Neural progenitor cell (in vitro differentiated cells): ENCODE data around the gene ELAC2. TPM values are rescaled to one million over a fixed set of nuclear protein-coding genes. Genes with fewer than 3 reads are reported as not detected.
A peak's percentile ranks its signal among the peaks of the same experiment; 100 is the strongest.
"Not testable (repeated sequence)": the region's sequence is repeated elsewhere in the genome, so short reads cannot be mapped to it uniquely, and the experiment has no call there.

ENCODE experiments used
- DNase-seq: peaks from one replicate; pipeline ENCODE4 v3.0.0-alpha.2; 2016; ENCODE audit warnings: low spot score
- H2AFZ ChIP-seq: fragments of 200-600 bp; sonication (generic); replicated peaks from 2 replicates; pipeline ENCODE4 v1.6.1; 2016; ENCODE audit warnings: antibody characterized with exemption
- H3F3A ChIP-seq: fragments of 200-600 bp; sonication (generic); 2 replicates; pipeline ENCODE4 v1.6.1; 2016; ENCODE audit warnings: antibody characterized with exemption, low read depth
- H3K27ac ChIP-seq: fragments of 200-600 bp; sonication (generic); 2 replicates; pipeline ENCODE4 v1.5.1; 2016; ENCODE audit warnings: mild to moderate bottlenecking
- H3K27me3 ChIP-seq: fragments of 200-600 bp; sonication (generic); 2 replicates; pipeline ENCODE4 v1.6.1; 2016; ENCODE audit warnings: mild to moderate bottlenecking, moderate library complexity
- H3K36me3 ChIP-seq: fragments of 200-600 bp; sonication (generic); 2 replicates; pipeline ENCODE4 v1.5.1; 2016
- H3K4me1 ChIP-seq: fragments of 200-600 bp; sonication (generic); 2 replicates; pipeline ENCODE4 v1.6.1; 2016; ENCODE audit warnings: mixed run types
- H3K4me2 ChIP-seq: fragments of 200-600 bp; sonication (generic); 2 replicates; pipeline ENCODE4 v1.6.1; 2016
- H3K4me3 ChIP-seq: fragments of 200-600 bp; sonication (generic); 2 replicates; pipeline ENCODE4 v1.5.1; 2016
- H3K79me2 ChIP-seq: fragments of 200-600 bp; sonication (generic); 2 replicates; pipeline ENCODE4 v1.6.1; 2016; ENCODE audit warnings: low read depth
- H3K9ac ChIP-seq: fragments of 200-600 bp; sonication (generic); 2 replicates; pipeline ENCODE4 v1.6.1; 2016
- H3K9me3 ChIP-seq: fragments of 200-600 bp; sonication (generic); 2 replicates; pipeline ENCODE4 v1.5.1; 2016; ENCODE audit warnings: low read depth
- H4K20me1 ChIP-seq: fragments of 200-600 bp; sonication (generic); 2 replicates; pipeline ENCODE4 v1.6.1; 2016; ENCODE audit warnings: low read depth
- H3K27ac Mint-ChIP-seq: 3 replicates; pipeline ENCODE4 v1.8.0; 2021; ENCODE audit warnings: mixed read lengths
- H3K27me3 Mint-ChIP-seq: 2 replicates; pipeline ENCODE4 v1.8.0; 2022; ENCODE audit warnings: low read depth, mild to moderate bottlenecking, inconsistent platforms, moderate library complexity, mixed read lengths; ENCODE audit not compliant: insufficient read depth
- H3K36me3 Mint-ChIP-seq: 3 replicates; pipeline ENCODE4 v1.8.0; 2021; ENCODE audit warnings: mixed read lengths
- H3K4me1 Mint-ChIP-seq: 3 replicates; pipeline ENCODE4 v1.8.0; 2021; ENCODE audit warnings: mixed read lengths
- H3K4me3 Mint-ChIP-seq: 3 replicates; pipeline ENCODE4 v1.8.0; 2021; ENCODE audit warnings: mild to moderate bottlenecking, moderate library complexity, mixed read lengths
- H3K9me3 Mint-ChIP-seq: 3 replicates; pipeline ENCODE4 v1.8.0; 2020; ENCODE audit warnings: mixed read lengths
- CTCF ChIP-seq: fragments of 200-600 bp; sonication (generic); IDR thresholded peaks from 2 replicates; pipeline ENCODE4 v1.5.1; 2017; ENCODE audit warnings: antibody characterized with exemption, mild to moderate bottlenecking
- EZH2 ChIP-seq: fragments of 200-600 bp; sonication (generic); IDR thresholded peaks from 2 replicates; pipeline ENCODE4 v1.6.1; 2017; ENCODE audit warnings: antibody characterized with exemption, mild to moderate bottlenecking, moderate library complexity
- EZH2phosphoT487 ChIP-seq: fragments of 200-600 bp; sonication (generic); IDR thresholded peaks from 2 replicates; pipeline ENCODE4 v1.6.1; 2017; ENCODE audit warnings: antibody characterized with exemption
- total RNA-seq: library from RNA; depleted of rRNA; stranded (reverse); fragments of >200 nt; gene quantifications from 2 replicates; pipeline ENCODE4 v1.2.3, GENCODE V29; 2015; ENCODE audit warnings: low replicate concordance

The ELAC2 gene
- total RNA-seq, 1 donor from 2014 or later = 70.5 TPM

GRCh38 chr17:12979246-12979645 is 38.6 kb downstream of the ELAC2 start:
- Histone ChIP-seq H3K9ac (no peak overlapping the region), H3K27ac (no peak overlapping the region), H3K36me3 (no peaks in the 10 kb centered on the region), H3K27me3 (peaks cover 5% of the 10 kb centered on the region), H3K4me2 (no peak overlapping the region), H3K79me2 (no peaks in the 10 kb centered on the region), H4K20me1 (no peaks in the 10 kb centered on the region), H3K4me1 (peaks cover 7% of the 10 kb centered on the region), H3F3A (peaks cover 8% of the 10 kb centered on the region), H3K4me3 (no peak overlapping the region), H2AFZ (no peak overlapping the region), H3K9me3 (no peaks in the 10 kb centered on the region)
- Mint-ChIP-seq H3K9me3 (no peaks in the 10 kb centered on the region), H3K4me1 (peaks cover 3% of the 10 kb centered on the region), H3K27ac (peak overlapping the region; percentile 37), H3K36me3 (peaks cover 3% of the 10 kb centered on the region), H3K27me3 (peaks cover 7% of the 10 kb centered on the region), H3K4me3 (no peak overlapping the region)
- TF ChIP-seq EZH2 (no peak), EZH2phosphoT487 (no peak), CTCF (no peak)
- no peak for DNase-seq

- H3F3A ChIP-seq, H3K4me3 ChIP-seq, H3K4me3 Mint-ChIP-seq, H3K36me3 ChIP-seq, H3K27me3 Mint-ChIP-seq, H2AFZ ChIP-seq, H3K27me3 ChIP-seq, H3K4me1 Mint-ChIP-seq, DNase-seq, H3K36me3 Mint-ChIP-seq, H3K9me3 Mint-ChIP-seq, H3K27ac Mint-ChIP-seq, H3K79me2 ChIP-seq, H3K9me3 ChIP-seq, H3K27ac ChIP-seq, H3K9ac ChIP-seq, H4K20me1 ChIP-seq, H3K4me2 ChIP-seq: not testable (repeated sequence)
- H3K4me1 ChIP-seq = peaks cover 10% of the 10 kb centered on the region
Observed at GRCh38 chr17:12978787-12979186, 39.0 kb downstream of the ELAC2 start.

DNA sequence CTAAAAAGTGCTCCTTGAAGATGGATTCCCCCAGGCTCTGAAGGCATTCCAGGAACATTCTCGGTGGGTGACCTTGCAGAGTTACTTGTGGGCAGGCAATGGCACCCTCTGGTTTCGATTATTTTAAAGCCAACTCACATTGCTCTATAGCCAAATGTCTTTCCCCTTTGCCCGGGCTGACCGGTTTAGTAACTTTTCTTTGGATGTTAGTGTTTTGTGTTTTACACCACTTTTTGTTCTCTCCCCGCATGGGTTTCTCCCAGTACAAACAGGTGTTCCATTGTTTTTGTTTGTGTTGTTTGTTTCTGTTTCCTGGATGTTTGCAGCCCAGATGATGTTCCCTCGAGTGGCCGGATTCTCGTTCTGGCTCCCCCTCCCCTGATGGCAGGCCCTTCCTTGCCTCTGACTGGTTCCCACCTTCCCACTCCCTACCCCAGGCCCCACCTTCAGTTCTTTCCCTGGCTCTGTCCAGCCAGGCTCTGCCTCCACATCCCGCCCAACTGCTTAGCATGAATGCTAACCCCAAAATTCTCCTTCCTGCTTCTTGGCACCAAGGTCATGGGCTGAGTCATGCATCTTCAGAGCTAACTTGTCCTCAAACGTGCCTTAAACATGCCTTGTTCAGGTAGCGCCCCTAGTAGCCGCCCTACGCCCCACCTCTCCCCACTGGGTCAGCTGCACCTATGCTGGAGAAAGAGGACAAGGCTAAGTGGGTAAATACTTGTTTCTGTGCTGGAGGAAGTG is 40.6 kb downstream of the ELAC2 start:
- H3K27me3 ChIP-seq = peaks cover 15% of the 10 kb centered on the region
- peaks cover 16% of the 10 kb centered on the region for H3K4me1 ChIP-seq
- H3K9me3 ChIP-seq = no peaks in the 10 kb centered on the region
- DNase-seq = peak; percentile 36
- peaks cover 3% of the 10 kb centered on the region for H4K20me1 ChIP-seq
- no peaks in the 10 kb centered on the region for H3K36me3 Mint-ChIP-seq
- H3K27me3 Mint-ChIP-seq = peaks cover 5% of the 10 kb centered on the region
- no peaks in the 10 kb centered on the region for H3K79me2 ChIP-seq
- no peaks in the 10 kb centered on the region for H3K36me3 ChIP-seq
- H3K27ac Mint-ChIP-seq = no peak overlapping the region
- H3F3A ChIP-seq = peaks cover 8% of the 10 kb centered on the region
- no peak for TF ChIP-seq EZH2
- TF ChIP-seq EZH2phosphoT487 = no peak
- TF ChIP-seq CTCF = no peak
- H3K9ac ChIP-seq = no peak overlapping the region
- H3K9me3 Mint-ChIP-seq = no peaks in the 10 kb centered on the region
- H3K27ac ChIP-seq = no peak overlapping the region
- H2AFZ ChIP-seq = no peak overlapping the region
- H3K4me1 Mint-ChIP-seq = peaks cover 8% of the 10 kb centered on the region
- H3K4me3 ChIP-seq = no peak overlapping the region
- no peak overlapping the region for H3K4me3 Mint-ChIP-seq
- H3K4me2 ChIP-seq = peak overlapping the region; percentile 22

DNA sequence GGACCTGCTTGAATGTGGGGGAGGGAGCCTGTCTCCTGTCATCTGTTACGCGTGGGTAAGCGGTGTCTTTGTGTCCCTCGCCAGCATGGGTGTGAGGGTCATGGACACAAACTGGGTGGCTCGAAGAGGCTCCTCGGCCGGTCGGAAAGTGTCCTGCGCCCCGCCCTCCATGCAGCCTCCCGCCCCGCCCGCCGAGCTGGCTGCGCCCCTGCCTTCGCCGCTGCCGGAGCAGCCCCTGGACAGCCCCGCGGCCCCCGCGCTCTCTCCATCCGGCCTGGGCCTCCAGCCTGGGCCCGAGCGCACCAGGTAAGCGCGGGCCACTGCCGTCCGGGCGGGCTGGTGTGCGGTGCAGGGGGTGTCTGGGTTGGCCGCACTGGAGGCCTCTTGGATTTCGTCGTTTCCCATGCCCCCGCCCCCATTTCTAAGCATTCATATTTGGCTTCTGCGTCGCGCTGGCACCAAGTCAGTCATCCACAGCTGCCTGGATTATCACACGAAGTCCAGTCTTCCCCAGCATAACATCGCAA is 43.8 kb downstream of the ELAC2 start:
- peaks cover 3% of the 10 kb centered on the region for H4K20me1 ChIP-seq
- no peak overlapping the region for H3K27ac ChIP-seq
- peaks cover 8% of the 10 kb centered on the region for H3K4me1 Mint-ChIP-seq
- no peak overlapping the region for H2AFZ ChIP-seq
- no peaks in the 10 kb centered on the region for H3K36me3 ChIP-seq
- H3F3A ChIP-seq = peaks cover 8% of the 10 kb centered on the region
- peaks cover 1% of the 10 kb centered on the region for H3K36me3 Mint-ChIP-seq
- peak overlapping the region; percentile 74 for H3K4me3 Mint-ChIP-seq
- H3K79me2 ChIP-seq = no peaks in the 10 kb centered on the region
- H3K4me3 ChIP-seq = peak overlapping the region; percentile 56
- TF ChIP-seq EZH2phosphoT487 = no peak
- TF ChIP-seq CTCF = no peak
- TF ChIP-seq EZH2 = no peak
- H3K4me2 ChIP-seq = peak overlapping the region; percentile 96
- no peaks in the 10 kb centered on the region for H3K9me3 Mint-ChIP-seq
- peaks cover 15% of the 10 kb centered on the region for H3K27me3 ChIP-seq
- H3K4me1 ChIP-seq = peaks cover 16% of the 10 kb centered on the region
- peaks cover 7% of the 10 kb centered on the region for H3K27me3 Mint-ChIP-seq
- no peaks in the 10 kb centered on the region for H3K9me3 ChIP-seq
- H3K27ac Mint-ChIP-seq = peak overlapping the region; percentile 53
- DNase-seq = peak; percentile 44
- no peak overlapping the region for H3K9ac ChIP-seq
